GM19324 (cell line): ENCODE results near the gene NLRP13.
"Not testable (repeated sequence)": the region's sequence is repeated elsewhere in the genome, so short reads cannot be mapped to it uniquely, and the experiment has no call there.

Experiments used
- ATAC-seq: cut with Tn5 transposase; IDR thresholded peaks from one replicate; pipeline ENCODE4 v1.9.1; 2021; ENCODE audit warnings: mild to moderate bottlenecking, moderate library complexity; ENCODE audit not compliant: unreplicated experiment, low FRiP score

The NLRP13 gene

GRCh38 chr19:55931936-55932386, at the start of gene NLRP13:
NLRP13 (minus strand) TSS chr19:55932336; CDS start chr19:55932311, 25 bp downstream.
- ATAC-seq = no peak

GRCh38 chr19:55980415-55980814, 48.3 kb upstream of the NLRP13 start:
- ATAC-seq = no peak

DNA sequence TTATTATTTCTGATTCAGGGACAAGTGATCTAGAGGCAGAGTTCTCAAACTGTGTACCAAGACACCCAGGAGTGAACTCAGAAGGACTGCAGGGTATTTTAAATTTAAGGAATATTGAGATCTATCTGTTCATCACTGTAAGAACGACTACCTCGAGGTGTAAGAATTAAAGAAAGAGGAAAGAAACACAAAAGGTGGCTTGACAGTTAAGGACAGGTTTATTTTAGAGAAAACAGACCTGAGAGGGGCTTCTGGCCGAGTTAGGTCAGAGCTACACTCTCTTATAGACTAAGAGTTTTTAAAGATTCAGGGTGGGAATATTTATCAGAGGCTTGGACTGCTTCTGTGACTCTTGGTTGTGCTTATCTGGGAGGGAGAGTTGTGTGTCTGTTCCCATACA, 41.8 kb upstream of the NLRP13 start:
- no peak for ATAC-seq

GRCh38 chr19:55962186-55962585, 30.1 kb upstream of the NLRP13 start:
- no peak for ATAC-seq

- no peak for ATAC-seq
These were observed 28.0 kb upstream of the NLRP13 start for GRCh38 chr19:55959996-55960675.

GRCh38 chr19:55958356-55958755, 26.2 kb upstream of the NLRP13 start:
- ATAC-seq = no peak

GRCh38 chr19:55956431-55956830, 24.3 kb upstream of the NLRP13 start:
- ATAC-seq = no peak

DNA sequence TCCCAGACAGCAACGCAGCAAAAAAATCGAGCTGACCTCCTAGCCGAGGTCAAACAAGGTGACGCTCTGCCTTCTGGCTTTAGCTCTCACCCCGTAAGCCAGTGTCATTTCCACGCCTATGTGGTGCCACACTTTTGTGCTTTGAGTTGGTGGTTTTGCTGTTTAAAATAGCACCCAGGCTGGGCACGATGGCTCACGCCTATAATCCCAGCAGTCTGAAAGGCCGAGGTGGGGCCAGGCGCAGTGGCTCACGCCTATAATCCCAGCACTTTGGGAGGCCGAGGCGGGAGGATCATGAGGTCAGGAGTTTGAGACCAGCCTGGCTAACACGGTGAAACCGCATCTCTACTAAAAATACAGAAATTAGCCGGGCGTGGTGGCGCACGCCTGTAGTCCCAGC, 18.4 kb upstream of the NLRP13 start:
- ATAC-seq = not testable (repeated sequence)

- ATAC-seq = no peak
These were observed 15.4 kb upstream of the NLRP13 start, which contains the start of gene NLRP8 for GRCh38 chr19:55947532-55947931. NLRP8 (plus strand) TSS chr19:55947832.

DNA sequence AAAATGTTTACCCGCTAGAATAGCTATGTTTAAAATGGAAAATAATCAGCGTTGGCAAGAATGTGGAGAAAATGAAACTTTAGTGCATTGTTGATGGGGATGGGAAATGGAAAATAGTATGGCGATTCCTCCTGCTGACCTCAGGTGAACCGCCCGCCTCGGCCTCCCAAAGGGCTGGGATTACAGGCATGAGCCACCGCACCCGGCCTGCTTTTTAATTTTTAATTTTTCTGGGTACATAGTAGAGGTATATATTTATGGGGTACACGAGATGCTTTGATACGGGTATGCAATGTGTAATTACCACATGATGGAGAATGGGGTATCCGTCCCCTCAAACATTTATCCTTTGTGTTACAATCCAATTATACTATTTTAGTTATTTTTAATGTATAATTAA, 8.2 kb upstream of the NLRP13 start:
- no peak for ATAC-seq

GRCh38 chr19:55939206-55939605, 7.1 kb upstream of the NLRP13 start:
- no peak for ATAC-seq

GRCh38 chr19:55935206-55935605, 3.1 kb upstream of the NLRP13 start:
- no peak for ATAC-seq

DNA sequence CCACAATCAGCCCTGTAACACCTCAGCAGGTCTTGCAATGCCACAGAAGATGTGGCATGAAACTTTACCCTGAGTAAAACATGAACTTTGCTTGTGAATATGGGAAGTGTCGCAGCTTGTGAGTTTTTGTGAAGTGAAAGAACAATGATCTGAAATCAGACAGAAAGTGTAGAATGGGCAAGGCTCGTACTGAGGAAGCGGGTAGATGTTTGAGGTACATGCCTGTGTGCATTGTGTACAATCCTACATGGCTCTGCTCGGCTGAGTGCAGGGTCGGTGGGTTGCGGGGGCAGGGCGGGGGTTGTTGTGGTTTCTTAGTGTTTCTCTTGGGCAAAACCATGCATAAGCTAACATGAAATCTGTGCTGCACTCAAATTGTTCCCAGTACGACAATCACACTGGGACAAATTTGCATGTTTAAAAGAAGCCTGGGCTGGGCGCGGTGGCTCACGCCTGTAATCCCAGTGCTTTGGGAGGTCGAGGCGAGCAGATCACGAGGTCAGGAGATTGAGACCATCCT, 1.1 kb downstream of the NLRP13 start:
- ATAC-seq = no peak

DNA sequence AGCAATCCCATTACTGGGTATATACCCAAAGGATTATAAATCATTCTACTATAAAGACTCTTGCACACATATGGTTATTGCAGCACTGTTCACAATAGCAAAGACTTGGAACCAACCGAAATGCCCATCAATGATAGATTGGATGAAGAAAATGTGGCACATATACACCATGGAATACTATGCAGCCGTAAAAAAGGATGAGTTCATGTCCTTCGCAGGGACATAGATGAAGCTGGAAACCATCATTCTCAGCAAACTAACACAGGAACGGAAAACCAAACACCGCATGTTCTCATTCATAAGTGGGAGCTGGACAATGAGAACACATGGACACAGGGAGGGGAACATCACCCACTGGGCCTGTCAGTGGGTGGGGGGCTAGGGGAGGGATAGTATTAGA, 2.9 kb downstream of the NLRP13 start:
- not testable (repeated sequence) for ATAC-seq

GRCh38 chr19:55927991-55928390, 4.1 kb downstream of the NLRP13 start:
- ATAC-seq = no peak

DNA sequence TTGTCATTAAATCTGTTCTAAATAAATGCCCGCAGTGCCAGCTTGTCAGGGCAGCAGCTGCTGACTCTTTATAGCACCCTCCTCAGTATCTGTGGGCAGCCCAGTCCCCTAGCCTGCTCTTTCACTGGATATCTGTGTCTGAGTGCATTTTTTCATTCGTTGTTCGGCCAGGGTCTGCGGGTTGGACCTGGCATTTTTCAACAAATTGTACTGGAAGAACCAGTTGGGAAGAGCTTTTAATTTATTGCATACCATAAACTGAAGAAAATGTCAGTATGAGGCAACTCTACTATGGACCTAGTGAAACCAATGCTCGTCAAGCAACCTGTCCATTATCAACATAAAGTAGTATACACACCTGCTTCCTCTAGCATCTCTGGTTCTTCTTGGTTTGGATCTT, 8.6 kb downstream of the NLRP13 start:
- ATAC-seq = no peak

GRCh38 chr19:55913643-55914268, 18.4 kb downstream of the NLRP13 start:
- ATAC-seq = no peak

GRCh38 chr19:55912916-55913315, 19.2 kb downstream of the NLRP13 start:
- no peak for ATAC-seq

DNA sequence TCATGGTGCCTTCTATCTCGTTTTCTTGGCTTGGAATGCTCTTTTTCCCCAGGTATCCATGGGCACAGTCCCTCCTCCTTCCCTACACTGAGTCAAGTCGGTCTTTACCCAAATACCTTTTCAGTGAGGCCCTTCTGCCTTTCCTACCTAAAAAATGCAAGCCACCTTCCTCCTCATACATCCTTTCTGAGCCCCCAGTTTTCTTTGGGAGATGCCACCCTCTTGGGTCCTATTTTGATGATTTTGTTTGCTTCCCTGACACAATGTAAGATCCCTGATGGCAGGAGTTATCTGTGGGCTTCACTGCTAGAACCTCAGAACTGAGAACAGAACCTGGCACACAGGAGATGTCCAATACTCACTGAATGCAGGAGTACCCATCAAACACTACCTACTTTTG, 22.3 kb downstream of the NLRP13 start:
- no peak for ATAC-seq

DNA sequence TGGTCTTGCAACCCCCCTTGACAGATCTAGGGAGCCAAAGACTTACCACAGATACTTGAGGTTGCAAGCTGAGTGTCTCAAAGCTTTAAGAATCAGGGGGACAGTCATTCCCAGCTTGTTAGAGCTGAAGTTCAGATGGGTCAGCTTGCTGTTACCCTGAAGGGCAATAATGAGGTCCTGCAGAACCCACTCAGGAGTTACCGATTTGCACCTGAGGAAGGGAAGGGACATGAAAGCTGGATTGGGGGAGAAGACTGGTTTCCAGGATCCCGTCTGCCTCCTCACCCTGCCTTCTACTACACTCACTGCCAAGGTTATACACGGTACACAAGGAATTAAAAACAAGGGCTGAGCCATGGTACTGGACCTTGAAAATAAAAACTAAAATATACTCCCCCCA, 24.4 kb downstream of the NLRP13 start:
- ATAC-seq = no peak

DNA sequence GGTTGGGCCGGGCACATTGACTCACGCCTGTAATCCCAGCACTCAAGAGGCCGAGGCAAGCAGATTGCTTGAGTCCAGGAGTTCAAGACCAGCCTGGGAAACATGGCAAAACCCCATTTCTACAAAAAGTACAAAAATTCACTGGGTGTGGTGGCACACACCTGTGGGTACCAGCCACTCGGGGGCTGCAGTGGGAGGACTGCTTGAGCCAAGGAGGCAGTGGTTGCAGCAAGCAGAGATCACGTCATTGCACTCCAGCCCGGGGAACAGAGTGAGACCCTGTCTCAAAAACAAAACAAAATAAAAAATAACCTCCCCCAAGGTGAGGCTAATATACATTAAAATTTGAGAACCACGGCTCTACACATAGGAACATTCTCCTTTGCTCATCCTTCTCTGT, 24.9 kb downstream of the NLRP13 start:
- no peak for ATAC-seq
